Sigmoid colon (tissue), 7 donors: Measurements from ENCODE around the gene GPS2. TPM values are rescaled to one million over a fixed set of nuclear protein-coding genes. Genes with fewer than 3 reads are reported as not detected.
A peak's percentile ranks its signal among the peaks of the same experiment; 100 is the strongest.

Experiments used
- DNase-seq: peaks from one replicate; pipeline ENCODE4 v3.0.0-alpha.2; 2019
- H3K27ac ChIP-seq, 4 donors: fragments of 200-600 bp; sonication (generic); one replicate each; pipeline ENCODE4 v1.5.1; 2016 to 2019; ENCODE audit warnings: mild to moderate bottlenecking in 1 of 4
- H3K27me3 ChIP-seq, 3 donors: fragments of 200-600 bp; sonication (generic); one replicate each; pipeline ENCODE4 v1.5.1; 2019; ENCODE audit warnings: mild to moderate bottlenecking in 1 of 3
- H3K36me3 ChIP-seq, 4 donors: fragments of 200-600 bp; sonication (generic); one replicate each; pipeline ENCODE4 v1.5.1; 2016 to 2019
- H3K4me1 ChIP-seq, 4 donors: fragments of 200-600 bp; sonication (generic); one replicate each; pipeline ENCODE4 v1.5.1; 2017 to 2019
- H3K4me3 ChIP-seq, 4 donors: fragments of 200-600 bp; sonication (generic); one replicate each; pipeline ENCODE4 v1.5.1; 2017 to 2019; ENCODE audit warnings: mild to moderate bottlenecking in 2 of 4, moderate library complexity in 1 of 4
- H3K9me3 ChIP-seq, 4 donors: fragments of 200-600 bp in 3 of 4; sonication (generic) in 3 of 4; one replicate each; pipeline versions ENCODE4 v1.5.1 to v1.6.1; 2013 to 2019
- EP300 ChIP-seq, 4 donors: sonication (generic); formaldehyde crosslinking; IDR thresholded peaks; one replicate each; pipeline ENCODE4 v1.6.1; 2017; ENCODE audit warnings: antibody characterized with exemption in 4 of 4
- POLR2A ChIP-seq, 2 donors: fragments of 450-650 bp; IDR thresholded peaks; one replicate each; pipeline ENCODE4 v1.6.1; 2016; ENCODE audit warnings: antibody characterized with exemption in 2 of 2, mild to moderate bottlenecking in 2 of 2, moderate library complexity in 2 of 2
- POLR2AphosphoS5 ChIP-seq, 4 donors: sonication (generic); formaldehyde crosslinking; IDR thresholded peaks; one replicate each; pipeline ENCODE4 v1.6.1; 2017; ENCODE audit warnings: antibody characterized with exemption in 4 of 4
- WGBS, 2 donors: extraction: QIAGEN DNeasy Blood & Tissue Kit; methylation state at CpG; one replicate each; pipeline ENCODE4 v1.1.7; 2013; 5-methylcytosine and 5-hydroxymethylcytosine counted together
- intact Hi-C: fragments of 100-400 bp; cut with DNase I; formaldehyde crosslinking; loops from one replicate; pipeline ENCODE4 v1.15.1; 2023
- polyA plus RNA-seq, 3 donors: library from polyadenylated mRNA; stranded (reverse); fragments of 200-250 nt; gene quantifications; one replicate each; pipeline ENCODE4 v1.2.3, GENCODE V29; 2013
- total RNA-seq, 4 donors: library from RNA; depleted of rRNA; stranded (reverse); fragments of >200 nt; gene quantifications; one replicate each; pipeline ENCODE4 v1.1.0, GENCODE V29; 2016
- TF ChIP-seq, protein P1 (sequence below), 4 experiments: fragments of 450-650 bp in 3 of 4; fragments of 200-600 bp in 1 of 4; IDR thresholded peaks; one replicate each; pipeline ENCODE4 v1.5.1; 2016 to 2019; ENCODE audit warnings: antibody characterized with exemption in 4 of 4, mild to moderate bottlenecking in 3 of 4, moderate library complexity in 2 of 4
- donor health status: healthy with polysubstance abuse.
- donor health status: Bipolar disorder and iron deficiency.
- donor health status: healthy.

Gene GPS2
- total and polyA plus RNA-seq, 7 donors, result 67.9 to 114 (median 84.2) TPM

GRCh38 chr17:7332111-7332510 is 17.0 kb upstream of the GPS2 start:
- intact Hi-C loops, result no loop called here
- H3K27ac ChIP-seq, result peak overlapping the region in 2 of 4 donors; percentile 22 to 64

DNA sequence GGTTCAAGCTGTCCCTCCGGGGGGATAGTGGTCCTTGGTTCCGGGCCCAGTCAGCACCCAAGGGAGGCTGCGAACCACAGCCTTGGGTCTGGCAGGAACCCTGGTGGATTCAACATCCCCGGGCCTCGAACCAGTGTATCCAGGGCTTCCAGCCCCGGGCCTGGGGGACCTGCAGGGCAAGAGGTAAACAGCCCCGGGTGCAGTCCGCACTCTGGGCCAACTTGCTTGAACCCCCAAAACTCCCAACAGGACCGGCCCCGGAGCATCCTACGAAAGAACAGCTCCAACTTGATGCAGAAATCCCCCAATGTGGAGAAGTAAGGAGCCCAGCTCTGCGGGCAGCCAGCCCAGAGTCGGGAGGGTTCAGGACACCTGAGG is 15.5 kb upstream of the GPS2 start:
- WGBS, 2 donors, result 59 to 66% methylated on average over 13 of the region's 13 CpGs
- Histone ChIP-seq H3K4me3 (peak overlapping the region; percentile 69 to 93 (median 83)), H3K27ac (peak overlapping the region; percentile 88 to 94 (median 94))

More at GRCh38 chr17:7332111-7332510, 17.0 kb upstream of the GPS2 start:
- Histone ChIP-seq H3K9me3 (no peaks in the 10 kb centered on the region), H3K36me3 (no peaks in the 10 kb centered on the region), H3K4me3 (no peak overlapping the region), H3K4me1 (peaks cover 0 to 31% (median 20%) of the 10 kb centered on the region in 4 donors), H3K27me3 (peaks cover 0 to 15% (median 0%) of the 10 kb centered on the region in 3 donors)
- no peak for TF ChIP-seq POLR2AphosphoS5 (IDR thresholded peaks at IDR 0.05)
- no peak for DNase-seq
- WGBS, 2 donors, result 47 to 62% methylated on average over 7 of the region's 7 CpGs

DNA sequence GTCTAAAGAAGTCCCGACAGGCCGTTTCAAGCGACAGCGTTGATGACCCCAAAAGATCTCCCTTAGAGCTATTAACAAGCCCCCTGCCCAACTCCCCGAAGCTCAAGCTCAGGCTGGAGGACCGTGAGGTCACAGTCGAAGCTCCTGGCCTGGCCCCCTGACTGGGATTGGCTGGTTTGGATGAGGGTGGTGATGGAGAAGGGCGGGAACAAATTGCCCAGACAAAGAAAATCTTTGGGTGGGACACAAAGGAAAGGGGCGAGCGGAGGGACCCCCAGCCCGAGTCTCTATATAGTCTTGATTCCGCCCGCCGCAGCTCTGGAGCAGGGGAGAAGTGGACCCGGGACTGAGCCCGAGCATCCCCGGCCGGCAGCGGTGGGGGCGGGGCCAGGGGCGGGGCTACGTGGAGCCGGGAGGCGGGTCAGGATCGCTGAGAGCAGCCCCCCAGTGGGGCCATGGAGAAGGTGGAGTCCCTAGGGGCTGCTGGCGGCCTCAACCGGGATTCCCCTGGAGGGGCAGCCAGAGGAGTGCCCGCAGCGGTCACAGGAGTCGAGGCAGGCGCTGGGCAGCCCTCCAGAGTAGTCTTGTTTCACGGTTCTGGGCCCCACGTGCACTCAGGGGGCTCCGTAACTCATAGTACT is 15.0 kb upstream of the GPS2 start:
- TF ChIP-seq, protein P1, sequence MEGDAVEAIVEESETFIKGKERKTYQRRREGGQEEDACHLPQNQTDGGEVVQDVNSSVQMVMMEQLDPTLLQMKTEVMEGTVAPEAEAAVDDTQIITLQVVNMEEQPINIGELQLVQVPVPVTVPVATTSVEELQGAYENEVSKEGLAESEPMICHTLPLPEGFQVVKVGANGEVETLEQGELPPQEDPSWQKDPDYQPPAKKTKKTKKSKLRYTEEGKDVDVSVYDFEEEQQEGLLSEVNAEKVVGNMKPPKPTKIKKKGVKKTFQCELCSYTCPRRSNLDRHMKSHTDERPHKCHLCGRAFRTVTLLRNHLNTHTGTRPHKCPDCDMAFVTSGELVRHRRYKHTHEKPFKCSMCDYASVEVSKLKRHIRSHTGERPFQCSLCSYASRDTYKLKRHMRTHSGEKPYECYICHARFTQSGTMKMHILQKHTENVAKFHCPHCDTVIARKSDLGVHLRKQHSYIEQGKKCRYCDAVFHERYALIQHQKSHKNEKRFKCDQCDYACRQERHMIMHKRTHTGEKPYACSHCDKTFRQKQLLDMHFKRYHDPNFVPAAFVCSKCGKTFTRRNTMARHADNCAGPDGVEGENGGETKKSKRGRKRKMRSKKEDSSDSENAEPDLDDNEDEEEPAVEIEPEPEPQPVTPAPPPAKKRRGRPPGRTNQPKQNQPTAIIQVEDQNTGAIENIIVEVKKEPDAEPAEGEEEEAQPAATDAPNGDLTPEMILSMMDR (IDR thresholded peaks at IDR 0.05), result no peak
- TF ChIP-seq POLR2AphosphoS5 (IDR thresholded peaks at IDR 0.05) (no peak), POLR2A (IDR thresholded peaks at IDR 0.05) (no peak), EP300 (IDR thresholded peaks at IDR 0.05) (no peak)
- intact Hi-C loops, result loop anchor here (1.0 to 2.0 kb wide), 4 partner anchors 15 to 231 kb away; partner anchors contain the start of genes EIF5A, GPS2 and SENP3
- Histone ChIP-seq H3K4me3 (peak overlapping the region; percentile 69 to 93 (median 83)), H3K9me3 (no peaks in the 10 kb centered on the region), H3K27me3 (no peaks in the 10 kb centered on the region), H3K27ac (peak overlapping the region; percentile 88 to 94 (median 94)), H3K36me3 (peaks cover 0 to 17% (median 2%) of the 10 kb centered on the region in 4 donors), H3K4me1 (peaks cover 0 to 31% (median 20%) of the 10 kb centered on the region in 4 donors)
- 1% methylated on average over 34 of the region's 34 CpGs for WGBS, 2 donors
- peak; percentile 93 for DNase-seq

More for the DNA sequence above, 15.5 kb upstream of the GPS2 start:
- intact Hi-C loops, result no loop called here
- TF ChIP-seq POLR2AphosphoS5 (IDR thresholded peaks at IDR 0.05), result no peak
- TF ChIP-seq POLR2A (IDR thresholded peaks at IDR 0.05), result no peak
- TF ChIP-seq, protein P1 (IDR thresholded peaks at IDR 0.05), result no peak
- no peak for TF ChIP-seq EP300 (IDR thresholded peaks at IDR 0.05)
- Histone ChIP-seq H3K9me3 (no peaks in the 10 kb centered on the region), H3K4me1 (peaks cover 0 to 31% (median 20%) of the 10 kb centered on the region in 4 donors), H3K27me3 (peaks cover 0 to under 1% (median 0%) of the 10 kb centered on the region in 3 donors), H3K36me3 (peaks cover 0 to 12% (median 2%) of the 10 kb centered on the region in 4 donors)
- no peak for DNase-seq

DNA sequence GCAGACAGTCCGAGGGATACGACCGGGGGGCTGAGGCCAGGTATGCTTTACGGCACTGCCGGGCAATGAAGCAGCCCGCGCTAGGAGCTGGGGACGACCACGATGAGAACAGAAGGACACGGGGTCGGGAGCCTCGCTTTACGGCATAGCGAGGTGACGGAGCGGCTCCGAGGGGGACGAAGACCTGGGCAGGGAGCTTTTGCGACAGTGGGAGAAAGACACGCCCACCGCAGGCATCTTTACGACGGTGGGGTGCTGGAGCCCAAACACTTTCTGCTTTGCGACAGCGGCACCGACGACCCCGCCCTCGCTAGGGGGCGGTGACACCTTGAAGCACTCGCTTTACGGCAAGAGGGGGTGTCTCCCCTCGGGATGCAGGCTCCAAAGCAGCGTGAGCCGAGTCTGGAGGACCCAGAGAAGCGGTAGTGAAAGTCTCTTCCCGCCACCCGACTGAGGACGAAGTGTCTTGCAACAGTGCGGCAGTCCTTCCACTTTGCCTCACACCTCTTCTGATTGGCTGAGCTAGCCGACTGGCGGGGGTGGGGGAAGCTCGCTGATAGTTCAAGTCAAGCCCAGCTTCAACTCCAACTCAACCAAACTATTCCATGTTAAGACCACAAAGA is 14.3 kb upstream of the GPS2 start:
- no peaks in the 10 kb centered on the region for H3K9me3 ChIP-seq
- 0% methylated on average over 43 of the region's 43 CpGs for WGBS, 2 donors
- peak overlapping the region; percentile 88 to 94 (median 94) for H3K27ac ChIP-seq
- peak overlapping the region; percentile 69 to 93 (median 83) for H3K4me3 ChIP-seq
- H3K27me3 ChIP-seq, result no peaks in the 10 kb centered on the region
- H3K36me3 ChIP-seq, result peaks cover 0 to 24% (median 7%) of the 10 kb centered on the region in 4 donors
- peak; percentile 100 for DNase-seq
- intact Hi-C loops, result loop anchor here (1.0 to 2.0 kb wide), 4 partner anchors 14 to 231 kb away; partner anchors contain the start of genes EIF5A, GPS2 and SENP3
- TF ChIP-seq POLR2AphosphoS5 (IDR thresholded peaks at IDR 0.05) (peak; percentile 95 to 98 (median 98)), EP300 (IDR thresholded peaks at IDR 0.05) (peak in 1 of 4 donors; percentile 41), POLR2A (IDR thresholded peaks at IDR 0.05) (peak; percentile 88 to 93)
- TF ChIP-seq, protein P1 (IDR thresholded peaks at IDR 0.05), result no peak
- peaks cover 0 to 31% (median 20%) of the 10 kb centered on the region in 4 donors for H3K4me1 ChIP-seq
